ENCODE measurements around the gene GABBR2.

DNA sequence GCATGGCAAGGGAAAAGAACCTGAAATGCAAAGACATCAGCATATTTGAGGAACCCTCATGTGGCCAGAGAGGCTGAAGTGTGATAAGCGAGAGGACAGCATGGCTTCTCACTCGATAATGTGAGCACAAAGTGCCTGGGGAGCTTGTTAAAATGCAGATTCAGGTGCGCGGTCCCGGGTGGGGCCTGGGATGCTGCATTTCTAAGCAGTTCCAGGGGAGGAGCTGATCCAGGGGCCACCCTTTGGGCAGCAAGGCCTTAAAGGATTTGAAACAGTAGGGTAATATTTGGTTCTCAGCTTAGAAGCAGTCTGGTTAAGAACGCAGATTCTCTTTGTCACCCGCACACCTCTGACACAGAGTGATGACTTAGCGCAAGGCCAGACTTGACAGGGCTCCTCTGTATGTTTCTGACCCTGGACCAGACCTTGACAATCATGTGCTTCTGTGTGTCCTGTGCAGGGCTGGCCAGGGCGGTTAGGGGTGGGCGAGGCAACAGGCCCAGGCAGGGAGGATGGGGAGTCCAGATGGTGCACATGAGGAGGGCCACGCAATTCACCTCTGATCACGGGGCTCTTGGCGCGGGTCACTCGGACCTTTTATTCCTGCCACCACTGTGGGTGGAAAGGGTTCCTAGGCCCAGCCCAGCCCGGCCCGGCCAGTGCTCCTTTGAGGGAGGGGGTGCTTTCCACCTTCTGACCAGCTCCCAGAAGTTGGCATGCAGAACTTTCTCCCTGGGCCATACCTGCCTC, 390.5 kb downstream of the GABBR2 start:
- TF ChIP-seq, protein P1, sequence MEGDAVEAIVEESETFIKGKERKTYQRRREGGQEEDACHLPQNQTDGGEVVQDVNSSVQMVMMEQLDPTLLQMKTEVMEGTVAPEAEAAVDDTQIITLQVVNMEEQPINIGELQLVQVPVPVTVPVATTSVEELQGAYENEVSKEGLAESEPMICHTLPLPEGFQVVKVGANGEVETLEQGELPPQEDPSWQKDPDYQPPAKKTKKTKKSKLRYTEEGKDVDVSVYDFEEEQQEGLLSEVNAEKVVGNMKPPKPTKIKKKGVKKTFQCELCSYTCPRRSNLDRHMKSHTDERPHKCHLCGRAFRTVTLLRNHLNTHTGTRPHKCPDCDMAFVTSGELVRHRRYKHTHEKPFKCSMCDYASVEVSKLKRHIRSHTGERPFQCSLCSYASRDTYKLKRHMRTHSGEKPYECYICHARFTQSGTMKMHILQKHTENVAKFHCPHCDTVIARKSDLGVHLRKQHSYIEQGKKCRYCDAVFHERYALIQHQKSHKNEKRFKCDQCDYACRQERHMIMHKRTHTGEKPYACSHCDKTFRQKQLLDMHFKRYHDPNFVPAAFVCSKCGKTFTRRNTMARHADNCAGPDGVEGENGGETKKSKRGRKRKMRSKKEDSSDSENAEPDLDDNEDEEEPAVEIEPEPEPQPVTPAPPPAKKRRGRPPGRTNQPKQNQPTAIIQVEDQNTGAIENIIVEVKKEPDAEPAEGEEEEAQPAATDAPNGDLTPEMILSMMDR (IDR thresholded peaks at IDR 0.05), result no peak
- TF ChIP-seq POLR2A (IDR thresholded peaks at IDR 0.05), result no peak

All from adrenal gland (tissue), 5 donors.